Suprapubic skin (tissue), 4 donors: ENCODE results near the gene PEX13.

Experiments used
- CTCF ChIP-seq, 2 donors: fragments of 200-600 bp in 1 of 2; fragments of 450-650 bp in 1 of 2; sonication (generic) in 1 of 2; IDR thresholded peaks; one replicate each; pipeline ENCODE4 v1.5.1; 2016 to 2019; ENCODE audit warnings: antibody characterized with exemption in 2 of 2, mild to moderate bottlenecking in 1 of 2, moderate library complexity in 1 of 2
- POLR2A ChIP-seq, 2 donors: fragments of 450-650 bp; IDR thresholded peaks; one replicate each; pipeline ENCODE4 v1.6.1; 2017; ENCODE audit warnings: antibody characterized with exemption in 2 of 2, mild to moderate bottlenecking in 2 of 2, moderate library complexity in 2 of 2
- POLR2AphosphoS5 ChIP-seq, 3 donors: sonication (generic); formaldehyde crosslinking; IDR thresholded peaks; one replicate each; pipeline ENCODE4 v1.6.1; 2017; ENCODE audit warnings: antibody characterized with exemption in 3 of 3

DNA sequence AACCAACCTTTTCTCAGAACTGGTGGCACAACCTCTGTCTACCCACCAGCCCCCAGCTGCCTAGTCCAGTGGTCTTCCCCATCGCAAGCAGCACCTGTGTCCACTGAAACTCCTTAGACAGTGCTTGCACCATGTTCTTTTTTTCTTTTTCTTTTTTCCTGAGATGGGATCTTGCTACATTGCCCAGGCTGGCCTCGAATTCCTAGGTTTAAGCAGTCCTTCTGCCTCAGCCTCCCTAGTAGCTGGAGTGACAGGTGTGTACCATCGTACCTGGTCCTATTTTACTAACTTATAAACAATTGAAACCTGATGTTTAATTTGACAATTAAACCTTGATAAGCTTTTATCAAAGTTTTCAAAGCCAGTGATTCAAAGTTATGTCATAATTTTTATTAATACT lies 78.9 kb downstream of the PEX13 start:
- TF ChIP-seq CTCF (IDR thresholded peaks at IDR 0.05) (no peak), POLR2A (IDR thresholded peaks at IDR 0.05) (no peak), POLR2AphosphoS5 (IDR thresholded peaks at IDR 0.05) (no peak)
